Mononuclear cell (primary cell): Measurements from ENCODE around the gene ACTL7B. TPM values are rescaled to one million over a fixed set of nuclear protein-coding genes. Genes with fewer than 3 reads are reported as not detected.
"Not testable (repeated sequence)": the region's sequence is repeated elsewhere in the genome, so short reads cannot be mapped to it uniquely, and the experiment has no call there.

Experiments used
- H3K27me3 ChIP-seq: 2 replicates; pipeline ENCODE4 v1.6.0; 2011; ENCODE audit warnings: low read length, control low read depth; ENCODE audit not compliant: insufficient read depth
- H3K4me1 ChIP-seq: 2 replicates; pipeline ENCODE4 v1.5.1; 2011; ENCODE audit warnings: mild to moderate bottlenecking, low read length, control low read depth; ENCODE audit not compliant: insufficient read depth
- H3K4me3 ChIP-seq: 2 replicates; pipeline ENCODE4 v1.5.1; 2011; ENCODE audit warnings: mild to moderate bottlenecking, low read length, moderate library complexity
- H3K9me3 ChIP-seq: 2 replicates; pipeline ENCODE4 v1.5.1; 2011; ENCODE audit warnings: low read depth, mild to moderate bottlenecking, control low read depth, low read length
- total RNA-seq: library from RNA; depleted of rRNA; stranded (reverse); fragments of >200 nt; gene quantifications from one replicate; pipeline ENCODE4 v1.2.3, GENCODE V29; 2012

ACTL7B gene, protein sequence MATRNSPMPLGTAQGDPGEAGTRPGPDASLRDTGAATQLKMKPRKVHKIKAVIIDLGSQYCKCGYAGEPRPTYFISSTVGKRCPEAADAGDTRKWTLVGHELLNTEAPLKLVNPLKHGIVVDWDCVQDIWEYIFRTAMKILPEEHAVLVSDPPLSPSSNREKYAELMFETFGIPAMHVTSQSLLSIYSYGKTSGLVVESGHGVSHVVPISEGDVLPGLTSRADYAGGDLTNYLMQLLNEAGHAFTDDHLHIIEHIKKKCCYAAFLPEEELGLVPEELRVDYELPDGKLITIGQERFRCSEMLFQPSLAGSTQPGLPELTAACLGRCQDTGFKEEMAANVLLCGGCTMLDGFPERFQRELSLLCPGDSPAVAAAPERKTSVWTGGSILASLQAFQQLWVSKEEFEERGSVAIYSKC
- under 0.01 TPM for total RNA-seq

DNA sequence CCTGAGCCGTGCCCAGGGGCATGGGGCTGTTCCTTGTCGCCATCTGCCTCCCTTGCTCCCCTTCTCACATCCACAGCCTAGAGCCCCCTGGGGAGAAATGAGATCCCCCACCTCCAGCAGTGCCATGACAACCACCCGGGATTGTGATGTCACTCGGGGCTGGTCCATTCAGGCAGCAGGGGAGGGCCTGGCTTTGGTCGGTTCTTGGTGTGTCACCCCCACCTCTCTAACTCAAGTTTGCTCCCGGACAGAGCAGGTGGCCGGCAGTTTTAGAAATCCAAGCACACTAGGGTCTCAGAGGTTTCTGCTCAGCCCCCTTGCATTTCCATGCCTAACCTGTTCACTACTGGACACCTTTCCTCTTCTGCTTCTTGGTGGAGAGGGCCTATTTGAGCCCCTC is at the start of gene ACTL7B:
Gene ACTL7B, minus strand, starts transcription at position 99 of the 400 bp plus-strand sequence. Its CDS starts 56 bp downstream, at position 43.
- Histone ChIP-seq H3K4me3 (no peak within 1 kb of the TSS), H3K9me3 (no peaks in the 10 kb centered on the region), H3K27me3 (no peaks in the 10 kb centered on the region), H3K4me1 (no peaks in the 10 kb centered on the region)

DNA sequence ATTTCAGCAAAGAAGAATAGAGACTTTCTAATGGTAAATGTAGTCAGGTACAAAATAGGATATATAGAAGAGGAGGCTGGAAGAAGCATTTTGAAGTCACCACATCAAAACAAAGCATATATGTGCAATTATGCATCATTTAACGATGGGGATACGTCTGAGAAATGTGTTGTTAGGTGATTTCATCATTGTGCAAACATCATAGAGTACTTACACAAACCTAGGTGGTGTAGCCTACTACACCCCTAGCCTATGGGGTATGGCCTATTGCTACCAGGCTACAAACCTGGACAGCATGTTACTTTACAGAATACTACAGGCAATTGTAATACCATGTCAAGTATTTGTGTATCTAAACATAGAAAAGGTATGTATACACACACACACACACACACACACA is 49.7 kb upstream of the ACTL7B start:
- no peak overlapping the region for H3K4me3 ChIP-seq
- no peaks in the 10 kb centered on the region for H3K4me1 ChIP-seq

DNA sequence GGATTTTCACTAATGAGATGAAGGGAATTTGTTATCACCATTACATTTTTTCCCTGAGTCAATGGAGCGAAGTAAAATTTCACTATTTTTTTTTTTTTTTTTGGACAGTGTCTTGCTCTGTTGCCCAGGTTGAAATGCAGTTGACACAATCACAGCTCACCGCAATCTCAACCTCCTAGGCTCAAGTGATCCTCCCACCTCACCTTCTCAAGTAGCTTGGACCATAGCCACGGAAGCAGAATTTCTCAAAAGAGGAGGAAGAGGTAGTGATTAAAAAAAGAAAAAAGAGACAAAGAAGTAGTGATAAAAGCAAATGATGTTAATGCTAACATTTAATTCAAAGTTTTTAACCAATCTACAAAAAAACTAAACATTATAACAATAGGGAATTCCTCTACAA is 48.4 kb upstream of the ACTL7B start:
- Histone ChIP-seq H3K27me3 (no peaks in the 10 kb centered on the region), H3K4me1 (no peaks in the 10 kb centered on the region), H3K9me3 (no peaks in the 10 kb centered on the region), H3K4me3 (no peak overlapping the region)

More for the DNA sequence above, 49.7 kb upstream of the ACTL7B start:
- H3K27me3 ChIP-seq: no peaks in the 10 kb centered on the region
- H3K9me3 ChIP-seq: no peaks in the 10 kb centered on the region

DNA sequence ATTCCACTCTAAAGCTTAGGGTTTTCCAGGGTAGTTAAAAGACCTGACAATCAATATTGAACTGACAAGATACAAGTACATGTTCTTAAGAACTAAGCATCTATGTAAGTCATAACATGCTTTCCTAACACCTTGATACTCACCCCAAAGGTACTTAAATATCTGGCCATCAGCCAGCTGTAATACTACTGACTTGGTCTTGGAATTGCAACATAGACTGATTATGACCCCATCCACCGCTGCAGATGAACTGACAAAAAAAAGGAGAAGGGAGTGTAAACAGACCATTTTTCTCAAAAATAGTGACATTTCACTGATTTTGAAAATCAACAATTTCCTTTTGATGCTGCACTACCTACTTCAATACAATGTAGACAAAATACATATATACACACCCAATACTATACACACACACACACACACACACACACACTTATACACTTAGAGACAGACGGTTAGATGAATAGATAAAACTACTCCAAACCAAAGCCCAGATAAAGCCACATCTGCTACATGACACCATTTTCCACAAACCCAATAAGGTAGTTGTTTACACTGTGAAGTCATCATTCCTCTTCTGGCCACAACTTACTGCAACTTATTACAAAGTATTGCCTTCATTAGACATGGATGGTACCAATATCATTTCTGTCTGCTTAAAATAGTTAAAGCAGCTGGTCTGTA is 47.8 kb upstream of the ACTL7B start:
- no peak overlapping the region for H3K4me3 ChIP-seq
- H3K4me1 ChIP-seq: no peaks in the 10 kb centered on the region
- H3K9me3 ChIP-seq: no peaks in the 10 kb centered on the region
- H3K27me3 ChIP-seq: no peaks in the 10 kb centered on the region

DNA sequence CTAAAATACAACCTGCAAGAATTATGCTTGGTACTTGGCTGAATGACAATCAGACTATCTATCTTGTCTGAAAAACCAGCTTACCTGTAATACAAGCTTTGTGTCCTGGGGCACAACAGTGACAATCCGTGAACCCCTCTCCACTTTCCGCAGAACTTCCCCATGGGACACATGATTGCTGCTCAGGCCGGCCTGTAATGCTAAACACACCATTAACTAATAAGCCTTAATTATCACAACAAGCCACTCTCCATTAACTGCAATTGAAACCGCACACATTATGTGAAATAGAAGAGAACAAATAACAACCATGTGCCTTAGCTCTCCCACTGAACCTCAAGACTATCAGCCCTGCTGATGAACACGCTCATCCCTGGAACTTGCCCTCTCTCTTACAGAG is 44.4 kb upstream of the ACTL7B start:
- Histone ChIP-seq H3K4me1 (no peaks in the 10 kb centered on the region), H3K27me3 (no peaks in the 10 kb centered on the region), H3K9me3 (no peaks in the 10 kb centered on the region), H3K4me3 (no peak overlapping the region)

DNA sequence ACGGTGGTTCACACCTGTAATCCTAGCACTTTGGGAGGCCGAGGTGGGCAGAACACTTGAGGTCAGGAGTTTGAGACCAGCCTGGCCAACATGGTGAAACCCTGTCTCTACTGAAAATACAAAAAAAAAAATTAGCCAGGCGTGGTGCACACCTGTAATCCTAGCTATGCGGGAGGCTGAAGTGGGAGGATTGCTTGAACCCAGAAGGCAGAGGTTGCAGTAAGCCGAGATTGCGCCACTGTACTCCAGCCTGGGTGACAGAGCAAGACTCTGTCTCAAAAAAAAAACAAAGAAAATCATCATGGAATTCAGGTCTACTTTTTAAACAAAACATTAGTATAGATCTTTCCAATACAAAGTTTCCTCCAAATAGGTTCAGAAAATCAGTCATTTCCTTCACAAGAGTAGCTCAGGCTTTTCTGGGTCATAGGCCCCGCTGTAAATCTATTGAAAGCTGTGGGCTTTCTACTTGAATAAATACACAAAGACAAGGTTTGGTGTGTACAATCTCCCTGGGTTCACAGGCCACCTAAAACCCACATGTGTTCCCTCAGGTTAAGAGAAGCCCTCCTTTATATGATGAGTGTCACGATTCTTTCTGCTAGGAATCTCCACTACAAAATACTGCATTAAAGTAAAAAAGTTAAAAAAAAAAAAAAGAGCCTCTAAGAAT is 43.4 kb upstream of the ACTL7B start:
- not testable (repeated sequence) for H3K9me3 ChIP-seq, H3K4me1 ChIP-seq, H3K4me3 ChIP-seq, H3K27me3 ChIP-seq

DNA sequence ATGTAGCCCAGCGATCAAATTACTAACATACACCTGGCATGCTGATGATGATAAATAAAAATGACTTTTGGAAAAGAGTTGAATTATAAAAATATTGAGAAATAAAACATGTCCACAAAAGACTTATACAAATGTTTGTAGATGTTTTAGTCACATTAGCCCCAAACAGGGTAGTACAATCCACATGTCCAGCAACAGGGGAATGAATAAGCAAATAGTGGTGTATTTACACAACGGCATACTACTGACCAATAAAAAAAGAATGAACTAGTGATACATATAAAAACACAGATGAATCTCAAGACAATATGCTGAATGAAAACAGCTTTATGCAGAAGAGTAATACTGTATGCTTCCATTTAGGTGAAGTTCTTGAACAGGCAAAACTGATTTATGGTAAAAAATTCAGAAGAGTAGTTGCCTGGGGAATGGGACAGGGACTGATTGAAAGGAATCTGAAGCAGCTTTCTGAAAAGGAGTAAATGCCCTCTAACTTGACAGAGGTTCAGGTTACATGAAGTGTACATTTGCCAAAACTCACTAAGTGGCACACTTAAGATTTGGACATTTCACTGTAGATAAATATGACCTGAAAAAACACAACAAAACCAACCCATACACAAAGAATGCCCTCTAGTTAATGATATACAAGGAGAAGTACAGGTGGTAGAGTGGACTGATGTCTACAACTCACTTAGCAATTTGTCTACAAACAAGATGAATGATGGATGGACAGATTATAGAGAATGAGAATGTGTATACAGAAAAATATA is 41.7 kb upstream of the ACTL7B start:
- Histone ChIP-seq H3K4me1 (no peaks in the 10 kb centered on the region), H3K4me3 (no peak overlapping the region), H3K9me3 (no peaks in the 10 kb centered on the region), H3K27me3 (no peaks in the 10 kb centered on the region)

DNA sequence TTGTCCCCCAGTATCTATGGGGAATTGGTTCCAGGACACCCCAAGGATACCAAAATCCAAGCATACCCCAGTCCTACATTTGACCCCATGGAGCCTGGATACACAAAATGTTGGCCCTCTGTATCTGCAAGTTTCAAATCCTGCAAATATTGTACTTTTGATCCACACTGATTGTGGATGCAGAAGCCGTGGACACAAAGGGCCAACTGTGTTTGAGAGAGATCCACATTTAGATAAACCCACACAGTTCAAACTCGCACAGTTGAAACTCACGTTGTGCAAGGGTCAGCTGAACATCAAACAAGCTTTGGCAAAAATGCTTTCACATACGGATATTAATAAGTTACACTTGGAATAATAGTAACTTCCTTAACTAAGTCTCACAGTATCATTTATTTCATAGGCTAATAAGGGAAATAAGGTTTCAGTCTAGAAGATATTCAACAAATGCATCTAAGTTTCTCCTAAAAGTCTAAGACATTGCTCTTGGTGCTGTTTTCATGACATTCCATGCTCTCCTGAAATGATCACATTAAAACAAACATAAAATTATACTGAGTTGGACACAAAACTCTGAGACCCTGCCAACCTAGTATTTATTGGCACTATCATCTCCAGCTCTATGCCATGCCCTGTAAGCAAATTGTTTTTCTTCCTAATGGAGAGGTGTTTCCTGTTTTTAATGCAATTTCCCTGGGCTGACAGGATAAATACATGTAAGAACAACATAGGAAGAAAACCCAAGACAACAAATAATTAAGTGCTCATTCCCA is 38.6 kb upstream of the ACTL7B start:
- no peaks in the 10 kb centered on the region for H3K4me1 ChIP-seq
- H3K27me3 ChIP-seq: no peaks in the 10 kb centered on the region
- H3K9me3 ChIP-seq: no peaks in the 10 kb centered on the region
- no peak overlapping the region for H3K4me3 ChIP-seq

DNA sequence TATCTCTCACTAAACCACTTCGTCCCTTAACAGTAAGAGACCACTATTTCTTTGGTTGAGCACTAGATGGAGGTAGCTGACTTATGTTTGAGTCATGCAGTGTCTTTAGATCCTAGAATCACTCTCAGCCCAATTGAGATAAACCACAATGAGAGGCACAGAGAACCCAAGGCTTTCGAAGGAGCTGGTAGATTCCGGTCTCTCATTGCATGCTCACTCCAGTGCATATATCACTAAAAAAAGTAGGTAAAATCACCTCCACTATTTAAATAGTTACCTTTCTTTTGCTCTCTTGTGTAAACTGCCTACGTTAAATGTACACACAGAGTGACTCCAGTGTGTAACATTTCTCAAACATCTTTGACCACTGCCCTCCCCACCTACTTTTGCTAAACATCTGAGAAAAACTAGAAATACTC is 33.9 kb upstream of the ACTL7B start:
- H3K9me3 ChIP-seq: no peaks in the 10 kb centered on the region
- H3K27me3 ChIP-seq: no peaks in the 10 kb centered on the region
- H3K4me1 ChIP-seq: no peaks in the 10 kb centered on the region
- H3K4me3 ChIP-seq: no peak overlapping the region

DNA sequence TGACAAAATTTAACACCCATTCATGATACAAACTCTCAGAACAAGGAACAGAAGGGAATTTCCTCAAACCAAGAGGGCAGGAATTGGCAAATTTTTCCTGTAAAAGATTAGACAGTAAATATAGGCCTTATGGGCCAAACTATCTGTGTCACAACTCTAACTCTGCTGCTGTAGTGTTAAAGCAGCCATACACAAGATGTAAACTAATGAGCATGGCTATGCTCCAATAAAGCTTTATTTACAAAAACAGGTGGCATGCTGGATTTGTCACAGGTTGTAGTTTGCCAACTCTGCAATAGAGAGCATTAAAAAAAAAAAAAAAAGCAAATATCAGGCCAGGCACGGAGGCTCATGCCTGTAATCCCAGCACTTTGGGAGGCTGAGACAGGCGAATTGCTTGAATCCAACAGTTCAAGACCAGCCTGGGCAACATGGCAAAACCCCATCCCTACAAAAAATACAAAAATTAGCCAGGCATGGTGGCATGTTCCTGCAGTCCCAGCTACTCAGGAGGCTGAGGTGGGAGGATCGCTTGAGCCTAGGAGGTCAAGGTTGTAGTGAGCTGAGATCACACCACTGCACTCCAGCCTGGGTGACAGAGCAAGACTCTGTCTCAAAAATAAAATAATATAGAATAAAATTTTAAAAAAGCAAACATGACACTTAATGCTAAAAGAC is 30.9 kb upstream of the ACTL7B start:
- not testable (repeated sequence) for H3K4me3 ChIP-seq, H3K4me1 ChIP-seq, H3K27me3 ChIP-seq, H3K9me3 ChIP-seq

DNA sequence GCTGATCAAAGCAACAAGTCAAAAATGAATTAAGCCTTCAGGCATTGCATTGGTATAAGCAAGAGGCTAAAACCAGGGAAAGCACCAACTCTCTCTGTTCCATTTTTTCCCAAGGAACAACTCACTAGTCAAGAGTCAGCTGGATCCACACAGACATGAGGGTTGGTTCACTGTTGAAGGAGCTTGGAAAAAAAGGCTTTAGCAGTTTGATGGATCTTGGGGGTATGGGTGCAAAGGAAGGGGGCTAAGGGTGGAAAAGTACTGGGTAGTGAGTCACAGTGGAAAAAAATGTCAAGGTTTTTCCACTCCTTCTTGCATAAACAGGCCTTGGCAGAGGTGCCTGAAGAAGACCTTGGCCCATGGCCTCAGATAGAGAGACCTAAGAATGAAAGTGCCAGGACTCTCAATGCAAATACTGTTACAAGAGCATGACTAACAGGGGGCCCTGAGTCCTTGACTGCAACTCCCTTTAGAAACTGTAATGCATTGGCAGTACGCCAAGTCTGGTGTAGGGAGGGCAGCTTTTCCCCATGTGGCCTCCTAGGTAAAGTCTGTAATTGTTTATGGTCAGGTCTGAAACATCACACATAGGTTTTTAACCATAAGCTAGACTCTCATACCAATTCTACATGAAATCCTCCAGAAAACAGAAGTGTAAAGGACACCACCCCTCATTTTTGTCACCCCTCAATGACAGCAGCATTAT is 30.0 kb upstream of the ACTL7B start:
- Histone ChIP-seq H3K9me3 (no peaks in the 10 kb centered on the region), H3K27me3 (no peaks in the 10 kb centered on the region), H3K4me3 (no peak overlapping the region), H3K4me1 (no peaks in the 10 kb centered on the region)

DNA sequence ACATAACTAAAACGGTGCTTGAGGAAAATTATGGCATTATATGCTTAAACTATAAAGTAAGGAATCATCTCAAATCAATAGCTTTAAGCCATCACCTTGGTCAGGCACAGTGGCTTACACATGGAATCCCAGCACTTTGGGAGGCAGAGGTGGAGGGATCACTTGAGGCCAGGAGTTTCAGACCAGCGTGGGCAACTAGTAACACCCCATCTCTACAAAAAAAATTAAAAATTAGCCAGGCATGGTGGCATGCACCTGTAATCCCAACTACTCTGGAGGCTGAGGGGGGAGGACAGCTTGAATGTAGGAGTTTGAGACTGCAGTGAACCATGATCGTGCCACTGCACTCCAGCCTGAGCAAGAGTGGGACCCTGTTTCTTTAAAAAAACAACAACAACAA is 28.9 kb upstream of the ACTL7B start:
- Histone ChIP-seq H3K4me3 (no peak overlapping the region), H3K27me3 (no peaks in the 10 kb centered on the region), H3K4me1 (no peaks in the 10 kb centered on the region), H3K9me3 (no peaks in the 10 kb centered on the region)

DNA sequence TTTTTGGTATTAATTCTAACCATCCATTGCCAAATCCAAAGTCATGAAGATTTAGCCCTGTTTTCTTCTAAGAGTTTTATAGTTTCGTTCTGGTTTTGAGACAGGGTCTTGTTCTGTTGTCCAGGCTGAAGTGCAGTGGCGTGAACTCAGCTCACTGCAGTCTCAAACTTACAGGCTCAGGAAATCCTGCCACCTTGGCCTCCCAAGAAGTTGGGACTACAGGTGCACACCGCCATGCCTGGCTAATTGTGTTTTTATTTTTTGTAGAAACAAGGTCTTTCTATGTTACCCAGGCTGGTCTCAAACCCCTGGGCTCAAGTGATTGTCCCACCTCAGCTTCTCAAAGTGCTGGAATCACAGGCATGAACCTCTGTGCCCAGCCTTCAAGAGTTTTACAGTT is 27.3 kb upstream of the ACTL7B start:
- Histone ChIP-seq H3K27me3 (no peaks in the 10 kb centered on the region), H3K4me1 (no peaks in the 10 kb centered on the region), H3K9me3 (no peaks in the 10 kb centered on the region), H3K4me3 (no peak overlapping the region)
